Liver (tissue), 9 donors: ENCODE measurements around the gene COL26A1. TPM values are rescaled to one million over a fixed set of nuclear protein-coding genes. Genes with fewer than 3 reads are reported as not detected.
"Not testable (repeated sequence)": the region's sequence is repeated elsewhere in the genome, so short reads cannot be mapped to it uniquely, and the experiment has no call there.

Experiments
- DNase-seq: peaks from one replicate; pipeline ENCODE4 v3.0.0-alpha.2; 2017; ENCODE audit warnings: low spot score
- H3K27ac ChIP-seq, 2 donors: one replicate each; pipeline ENCODE4 v1.7.0; 2013; ENCODE audit warnings: inconsistent platforms in 2 of 2, low read length in 2 of 2, control low read depth in 1 of 2, low read depth in 1 of 2, mild to moderate bottlenecking in 1 of 2
- H3K27me3 ChIP-seq, 4 donors: one replicate each; pipeline versions ENCODE4 v1.6.1 to v1.7.0; 2013; ENCODE audit warnings: low read length in 3 of 4, inconsistent platforms in 1 of 4, mild to moderate bottlenecking in 1 of 4, moderate library complexity in 1 of 4; ENCODE audit not compliant: control insufficient read depth in 4 of 4, insufficient read depth in 4 of 4
- H3K36me3 ChIP-seq, 4 donors: one replicate each; pipeline versions ENCODE4 v1.6.1 to v1.7.0; 2013; ENCODE audit warnings: low read length in 3 of 4, mild to moderate bottlenecking in 3 of 4, low read depth in 1 of 4, moderate library complexity in 1 of 4; ENCODE audit not compliant: control insufficient read depth in 4 of 4, insufficient read depth in 3 of 4
- H3K4me1 ChIP-seq, 4 donors: one replicate each; pipeline versions ENCODE4 v1.6.1 to v1.7.0; 2013; ENCODE audit warnings: low read length in 3 of 4, mild to moderate bottlenecking in 3 of 4, moderate library complexity in 1 of 4; ENCODE audit not compliant: control insufficient read depth in 4 of 4, insufficient read depth in 4 of 4
- H3K4me3 ChIP-seq, 3 donors: one replicate each; pipeline versions ENCODE4 v1.6.1 to v1.7.0; 2013; ENCODE audit warnings: low read length in 3 of 3, control low read depth in 1 of 3, low read depth in 1 of 3, mild to moderate bottlenecking in 1 of 3
- H3K9ac ChIP-seq, 2 donors: one replicate each; pipeline ENCODE4 v1.7.0; 2013; ENCODE audit warnings: low read length in 2 of 2, mild to moderate bottlenecking in 2 of 2, moderate library complexity in 2 of 2, control low read depth in 1 of 2, low read depth in 1 of 2
- H3K9me3 ChIP-seq, 4 donors: one replicate each; pipeline versions ENCODE4 v1.6.1 to v1.7.0; 2013; ENCODE audit warnings: low read length in 3 of 4; ENCODE audit not compliant: control insufficient read depth in 4 of 4
- EGR1 ChIP-seq, 2 donors: IDR thresholded peaks; 2 replicates each; pipeline ENCODE4 v1.6.1; 2016 to 2018; ENCODE audit warnings: antibody characterized with exemption in 2 of 2, low read depth in 2 of 2
- FOXA1 ChIP-seq: IDR thresholded peaks from 2 replicates; pipeline ENCODE4 v1.6.1; 2016; ENCODE audit warnings: antibody characterized with exemption
- FOXA2 ChIP-seq: IDR thresholded peaks from 2 replicates; pipeline ENCODE4 v1.6.1; 2016; ENCODE audit warnings: antibody characterized with exemption
- GABPA ChIP-seq, 2 donors: IDR thresholded peaks in 1 of 2; conservative IDR thresholded peaks in 1 of 2; 2 replicates each; pipeline ENCODE4 v1.6.1; 2016; ENCODE audit warnings: antibody characterized with exemption in 2 of 2, mild to moderate bottlenecking in 1 of 2, moderate library complexity in 1 of 2
- HNF4A ChIP-seq, 2 donors: conservative IDR thresholded peaks; 2 replicates each; pipeline ENCODE4 v1.6.1; 2016; ENCODE audit warnings: antibody characterized with exemption in 2 of 2, mild to moderate bottlenecking in 2 of 2
- HNF4G ChIP-seq: IDR thresholded peaks from 2 replicates; pipeline ENCODE4 v1.6.1; 2016; ENCODE audit warnings: antibody characterized with exemption
- JUND ChIP-seq, 2 donors: IDR thresholded peaks; 2 replicates each; pipeline ENCODE4 v1.6.1; 2016; ENCODE audit warnings: antibody characterized with exemption in 2 of 2
- NR2F2 ChIP-seq: IDR thresholded peaks from 2 replicates; pipeline ENCODE4 v1.6.1; 2016; ENCODE audit warnings: antibody characterized with exemption
- RAD21 ChIP-seq, 2 donors: IDR thresholded peaks; 2 replicates each; pipeline ENCODE4 v1.6.1; 2016; ENCODE audit warnings: antibody characterized with exemption in 2 of 2, mild to moderate bottlenecking in 2 of 2
- RXRA ChIP-seq, 2 donors: IDR thresholded peaks; 2 replicates each; pipeline ENCODE4 v1.6.1; 2017 to 2018; ENCODE audit warnings: antibody characterized with exemption in 2 of 2, mild to moderate bottlenecking in 1 of 2
- SP1 ChIP-seq: IDR thresholded peaks from 2 replicates; pipeline ENCODE4 v1.6.1; 2018; ENCODE audit warnings: antibody characterized with exemption, mild to moderate bottlenecking
- TAF1 ChIP-seq: conservative IDR thresholded peaks from 2 replicates; pipeline ENCODE4 v1.6.1; 2016; ENCODE audit warnings: antibody characterized with exemption, mild to moderate bottlenecking
- YY1 ChIP-seq: IDR thresholded peaks from 2 replicates; pipeline ENCODE4 v1.6.1; 2016; ENCODE audit warnings: antibody characterized with exemption, mild to moderate bottlenecking
- WGBS: extraction: QIAGEN DNeasy Blood & Tissue Kit; methylation state at CpG from one replicate; pipeline ENCODE4 v1.1.7; 2013; 5-methylcytosine and 5-hydroxymethylcytosine counted together
- polyA plus RNA-seq, 2 donors: library from polyadenylated mRNA; stranded (reverse) in 1 of 2; unstranded in 1 of 2; fragments of 200-250 nt in 1 of 2; fragments of >200 nt in 1 of 2; fragmentation: Nextera tagmentation in 1 of 2; extraction: Ambion mirVana in 1 of 2; gene quantifications; one replicate each; pipeline versions ENCODE4 v1.2.1 to v1.2.3, GENCODE V29; 2013 to 2015
- total RNA-seq, 2 donors: library from RNA; depleted of rRNA; stranded (reverse); fragments of >200 nt; gene quantifications; one replicate each; pipeline ENCODE4 v1.2.3, GENCODE V29; 2014
- TF ChIP-seq, protein P1 (sequence below): fragments of 150-350 bp; IDR thresholded peaks from 2 replicates; pipeline ENCODE4 v1.5.1; 2017; ENCODE audit warnings: improper control_type of control experiment, low read depth, low read length; ENCODE audit not compliant: missing input control
- TF ChIP-seq, protein P2 (sequence below): IDR thresholded peaks from 2 replicates; pipeline ENCODE4 v1.6.1; 2016; ENCODE audit warnings: antibody characterized with exemption, mild to moderate bottlenecking
- TF ChIP-seq, protein P3 (sequence below): IDR thresholded peaks from 2 replicates; pipeline ENCODE4 v1.6.1; 2016; ENCODE audit warnings: antibody characterized with exemption
- TF ChIP-seq, protein P4 (sequence below): IDR thresholded peaks from 2 replicates; pipeline ENCODE4 v1.6.1; 2016; ENCODE audit warnings: antibody characterized with exemption
- TF ChIP-seq, protein P5 (sequence below): IDR thresholded peaks from 2 replicates; pipeline ENCODE4 v1.6.1; 2016; ENCODE audit warnings: antibody characterized with exemption
- donor health status: healthy.
- donor health status: healthy.
- donor health status: healthy.
- donor health status: healthy.
- donor health status: healthy.

Gene COL26A1
- total and polyA plus RNA-seq, 4 donors: 0.76 to 1.8 (median 0.96) TPM

DNA sequence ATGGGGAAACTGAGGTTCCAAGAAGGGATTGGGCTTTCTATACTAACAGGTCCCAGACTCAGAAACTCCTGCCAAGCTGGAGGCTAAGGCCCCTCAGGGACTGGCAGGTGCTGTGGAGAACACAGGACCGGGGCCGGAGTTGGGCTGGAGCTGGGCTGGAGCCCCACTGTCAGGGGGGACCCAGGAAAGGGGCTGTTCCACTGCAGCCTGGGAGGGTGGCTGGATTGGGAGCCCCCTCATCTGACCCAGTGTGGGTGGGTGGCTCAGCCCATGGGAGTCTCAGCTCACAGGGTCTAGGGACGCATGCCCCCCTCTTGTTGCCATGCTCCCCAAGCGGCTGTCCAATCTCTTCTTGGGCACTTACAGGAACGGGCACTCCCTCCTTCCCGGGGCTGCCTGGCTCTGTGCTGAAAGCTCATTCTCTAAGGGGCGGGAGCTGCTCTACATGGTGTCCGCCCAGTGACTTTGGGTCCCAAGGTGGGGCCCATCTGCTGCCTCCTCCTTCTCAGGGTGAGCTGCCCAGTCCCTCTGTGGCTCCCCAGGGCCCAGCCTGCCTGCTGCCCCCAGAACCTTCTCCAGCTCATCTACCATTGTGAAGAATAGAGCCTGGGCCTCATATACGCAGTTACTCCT, 139.9 kb downstream of the COL26A1 start:
- DNase-seq: no peak
- TF ChIP-seq JUND (IDR thresholded peaks at IDR 0.05) (no peak), YY1 (no peak), HNF4A (conservative IDR thresholded peaks at IDR 0.05) (no peak), NR2F2 (no peak), FOXA1 (no peak), SP1 (no peak)
- TF ChIP-seq, protein P1, sequence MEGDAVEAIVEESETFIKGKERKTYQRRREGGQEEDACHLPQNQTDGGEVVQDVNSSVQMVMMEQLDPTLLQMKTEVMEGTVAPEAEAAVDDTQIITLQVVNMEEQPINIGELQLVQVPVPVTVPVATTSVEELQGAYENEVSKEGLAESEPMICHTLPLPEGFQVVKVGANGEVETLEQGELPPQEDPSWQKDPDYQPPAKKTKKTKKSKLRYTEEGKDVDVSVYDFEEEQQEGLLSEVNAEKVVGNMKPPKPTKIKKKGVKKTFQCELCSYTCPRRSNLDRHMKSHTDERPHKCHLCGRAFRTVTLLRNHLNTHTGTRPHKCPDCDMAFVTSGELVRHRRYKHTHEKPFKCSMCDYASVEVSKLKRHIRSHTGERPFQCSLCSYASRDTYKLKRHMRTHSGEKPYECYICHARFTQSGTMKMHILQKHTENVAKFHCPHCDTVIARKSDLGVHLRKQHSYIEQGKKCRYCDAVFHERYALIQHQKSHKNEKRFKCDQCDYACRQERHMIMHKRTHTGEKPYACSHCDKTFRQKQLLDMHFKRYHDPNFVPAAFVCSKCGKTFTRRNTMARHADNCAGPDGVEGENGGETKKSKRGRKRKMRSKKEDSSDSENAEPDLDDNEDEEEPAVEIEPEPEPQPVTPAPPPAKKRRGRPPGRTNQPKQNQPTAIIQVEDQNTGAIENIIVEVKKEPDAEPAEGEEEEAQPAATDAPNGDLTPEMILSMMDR: no peak

DNA sequence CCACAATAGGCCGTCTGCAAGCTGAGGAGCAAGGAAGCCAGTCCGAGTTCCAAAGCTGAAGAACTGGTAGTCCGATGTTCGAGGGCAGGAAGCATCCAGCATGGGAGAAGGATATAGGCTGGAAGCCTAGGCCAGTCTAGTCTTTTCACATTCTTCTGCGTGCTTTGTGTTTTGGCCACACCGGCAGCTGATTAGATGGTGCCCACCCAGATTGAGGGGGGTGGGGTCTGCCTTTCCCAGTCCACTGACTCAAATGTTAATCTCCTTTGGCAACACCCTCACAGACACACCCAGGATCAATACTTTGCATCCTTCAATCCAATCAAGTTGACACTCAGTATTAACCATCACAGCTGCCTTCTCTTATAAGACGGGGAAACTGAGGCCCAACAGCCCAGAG, 142.8 kb downstream of the COL26A1 start:
- H3K9me3 ChIP-seq, H3K27ac ChIP-seq, H3K27me3 ChIP-seq, H3K4me1 ChIP-seq, H3K4me3 ChIP-seq, DNase-seq, H3K36me3 ChIP-seq, H3K9ac ChIP-seq: not testable (repeated sequence)
- WGBS: 92% methylated on average over 7 of the region's 7 CpGs

More for the DNA sequence above, 139.9 kb downstream of the COL26A1 start:
- H3K4me3 ChIP-seq: no peak overlapping the region
- no peaks in the 10 kb centered on the region for H3K36me3 ChIP-seq
- 91% methylated on average over 9 of the region's 9 CpGs for WGBS
- H3K4me1 ChIP-seq: no peaks in the 10 kb centered on the region
- no peak overlapping the region for H3K27ac ChIP-seq
- no peaks in the 10 kb centered on the region for H3K27me3 ChIP-seq
- H3K9ac ChIP-seq: no peak overlapping the region
- H3K9me3 ChIP-seq: no peaks in the 10 kb centered on the region

DNA sequence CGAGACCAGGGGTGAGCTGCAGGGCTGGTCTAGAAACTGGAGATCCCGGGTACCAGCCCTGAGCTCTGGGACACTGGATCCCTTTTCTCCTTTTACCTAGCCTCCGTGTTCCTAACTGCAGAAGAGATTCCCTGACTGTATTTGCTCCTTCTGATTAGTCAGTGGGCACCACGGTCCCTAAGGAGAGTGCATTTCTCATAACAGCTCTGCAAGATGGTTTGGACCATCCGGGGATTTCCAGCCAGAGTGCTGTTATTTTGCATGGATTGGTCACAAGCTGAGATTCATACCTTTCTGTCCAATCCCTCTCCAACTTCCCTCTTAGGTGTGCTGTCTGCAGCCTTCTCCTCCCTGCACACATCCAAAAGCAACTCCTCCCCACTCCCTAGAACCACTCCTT, 143.9 kb downstream of the COL26A1 start:
- H3K9me3 ChIP-seq: no peaks in the 10 kb centered on the region
- H3K27ac ChIP-seq: no peak overlapping the region
- no peak for TF ChIP-seq HNF4G
- TF ChIP-seq, protein P2, sequence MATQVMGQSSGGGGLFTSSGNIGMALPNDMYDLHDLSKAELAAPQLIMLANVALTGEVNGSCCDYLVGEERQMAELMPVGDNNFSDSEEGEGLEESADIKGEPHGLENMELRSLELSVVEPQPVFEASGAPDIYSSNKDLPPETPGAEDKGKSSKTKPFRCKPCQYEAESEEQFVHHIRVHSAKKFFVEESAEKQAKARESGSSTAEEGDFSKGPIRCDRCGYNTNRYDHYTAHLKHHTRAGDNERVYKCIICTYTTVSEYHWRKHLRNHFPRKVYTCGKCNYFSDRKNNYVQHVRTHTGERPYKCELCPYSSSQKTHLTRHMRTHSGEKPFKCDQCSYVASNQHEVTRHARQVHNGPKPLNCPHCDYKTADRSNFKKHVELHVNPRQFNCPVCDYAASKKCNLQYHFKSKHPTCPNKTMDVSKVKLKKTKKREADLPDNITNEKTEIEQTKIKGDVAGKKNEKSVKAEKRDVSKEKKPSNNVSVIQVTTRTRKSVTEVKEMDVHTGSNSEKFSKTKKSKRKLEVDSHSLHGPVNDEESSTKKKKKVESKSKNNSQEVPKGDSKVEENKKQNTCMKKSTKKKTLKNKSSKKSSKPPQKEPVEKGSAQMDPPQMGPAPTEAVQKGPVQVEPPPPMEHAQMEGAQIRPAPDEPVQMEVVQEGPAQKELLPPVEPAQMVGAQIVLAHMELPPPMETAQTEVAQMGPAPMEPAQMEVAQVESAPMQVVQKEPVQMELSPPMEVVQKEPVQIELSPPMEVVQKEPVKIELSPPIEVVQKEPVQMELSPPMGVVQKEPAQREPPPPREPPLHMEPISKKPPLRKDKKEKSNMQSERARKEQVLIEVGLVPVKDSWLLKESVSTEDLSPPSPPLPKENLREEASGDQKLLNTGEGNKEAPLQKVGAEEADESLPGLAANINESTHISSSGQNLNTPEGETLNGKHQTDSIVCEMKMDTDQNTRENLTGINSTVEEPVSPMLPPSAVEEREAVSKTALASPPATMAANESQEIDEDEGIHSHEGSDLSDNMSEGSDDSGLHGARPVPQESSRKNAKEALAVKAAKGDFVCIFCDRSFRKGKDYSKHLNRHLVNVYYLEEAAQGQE: no peak
- no peak for TF ChIP-seq EGR1 (IDR thresholded peaks at IDR 0.05; ENCODE audit: low read depth in 2 of 2)
- TF ChIP-seq GABPA (IDR thresholded peaks at IDR 0.05 in 1 of 2, conservative IDR thresholded peaks at IDR 0.05 in 1 of 2): no peak
- TF ChIP-seq FOXA2: no peak
- TF ChIP-seq, protein P3, sequence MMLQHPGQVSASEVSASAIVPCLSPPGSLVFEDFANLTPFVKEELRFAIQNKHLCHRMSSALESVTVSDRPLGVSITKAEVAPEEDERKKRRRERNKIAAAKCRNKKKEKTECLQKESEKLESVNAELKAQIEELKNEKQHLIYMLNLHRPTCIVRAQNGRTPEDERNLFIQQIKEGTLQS: no peak
- TF ChIP-seq, protein P1: no peak
- TF ChIP-seq HNF4A (conservative IDR thresholded peaks at IDR 0.05): no peak
- no peak for TF ChIP-seq JUND (IDR thresholded peaks at IDR 0.05)
- no peak for TF ChIP-seq FOXA1
- TF ChIP-seq YY1: no peak
- TF ChIP-seq NR2F2: no peak
- TF ChIP-seq, protein P4, sequence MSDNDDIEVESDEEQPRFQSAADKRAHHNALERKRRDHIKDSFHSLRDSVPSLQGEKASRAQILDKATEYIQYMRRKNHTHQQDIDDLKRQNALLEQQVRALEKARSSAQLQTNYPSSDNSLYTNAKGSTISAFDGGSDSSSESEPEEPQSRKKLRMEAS: no peak
- TF ChIP-seq RAD21 (IDR thresholded peaks at IDR 0.05): no peak
- no peak for TF ChIP-seq SP1
- TF ChIP-seq, protein P5, sequence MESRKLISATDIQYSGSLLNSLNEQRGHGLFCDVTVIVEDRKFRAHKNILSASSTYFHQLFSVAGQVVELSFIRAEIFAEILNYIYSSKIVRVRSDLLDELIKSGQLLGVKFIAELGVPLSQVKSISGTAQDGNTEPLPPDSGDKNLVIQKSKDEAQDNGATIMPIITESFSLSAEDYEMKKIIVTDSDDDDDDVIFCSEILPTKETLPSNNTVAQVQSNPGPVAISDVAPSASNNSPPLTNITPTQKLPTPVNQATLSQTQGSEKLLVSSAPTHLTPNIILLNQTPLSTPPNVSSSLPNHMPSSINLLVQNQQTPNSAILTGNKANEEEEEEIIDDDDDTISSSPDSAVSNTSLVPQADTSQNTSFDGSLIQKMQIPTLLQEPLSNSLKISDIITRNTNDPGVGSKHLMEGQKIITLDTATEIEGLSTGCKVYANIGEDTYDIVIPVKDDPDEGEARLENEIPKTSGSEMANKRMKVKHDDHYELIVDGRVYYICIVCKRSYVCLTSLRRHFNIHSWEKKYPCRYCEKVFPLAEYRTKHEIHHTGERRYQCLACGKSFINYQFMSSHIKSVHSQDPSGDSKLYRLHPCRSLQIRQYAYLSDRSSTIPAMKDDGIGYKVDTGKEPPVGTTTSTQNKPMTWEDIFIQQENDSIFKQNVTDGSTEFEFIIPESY: no peak
- TF ChIP-seq TAF1: no peak
- TF ChIP-seq RXRA (IDR thresholded peaks at IDR 0.05): no peak
- WGBS: 78% methylated on average over 5 of the region's 5 CpGs
- no peak overlapping the region for H3K9ac ChIP-seq
- H3K4me1 ChIP-seq: peaks cover 0 to 2% (median 1%) of the 10 kb centered on the region in 4 donors
- no peak overlapping the region for H3K4me3 ChIP-seq
- no peak for DNase-seq
- no peaks in the 10 kb centered on the region for H3K27me3 ChIP-seq
- H3K36me3 ChIP-seq: no peaks in the 10 kb centered on the region
